HepG2 (cell line): ENCODE results near the gene OGFOD3. TPM values are rescaled to one million over a fixed set of nuclear protein-coding genes. Genes with fewer than 3 reads are reported as not detected.

ENCODE experiments used
- ATAC-seq: fragments of 200-7000 bp; cut with Tn5 transposase; 3 replicates; pipeline ENCODE4 v1.9.1; 2020; ENCODE audit warnings: mild to moderate bottlenecking, moderate library complexity
- BruUV-seq: library from RNA; stranded (reverse); fragments of 400-500 nt; replicated peaks from 2 replicates; lab custom pipeline; 2021; lab: Mats Ljungman, UMichigan
- CTCF ChIA-PET: fragments of 300-600 bp; formaldehyde crosslinking; extraction: SDS; loops from one replicate; lab custom pipeline; 2021; ENCODE audit warnings: low total read pairs, inconsistent platforms, low intra/inter-chr PET ratio; lab: Yijun Ruan, JAX
- POLR2A ChIA-PET: fragments of 350-600 bp; sonication (Branson Sonifier 250); formaldehyde crosslinking; loops from one replicate; lab custom pipeline; 2020; ENCODE audit warnings: antibody characterized with exemption, inconsistent platforms; lab: Yijun Ruan, JAX
- DNase-seq: peaks from one replicate; pipeline ENCODE4 v3.0.0-alpha.2; 2015; ENCODE audit warnings: low spot score
- FAIRE-seq: peaks from 3 replicates; lab custom pipeline; 2011; peaks lifted over from hg19 to GRCh38; lab: Jason Lieb, UNC
- H2AFZ ChIP-seq: one replicate; pipeline ENCODE4 v1.6.1; 2011; ENCODE audit warnings: low read length, inconsistent platforms
- H3K27ac ChIP-seq: fragments of 300-600 bp; 3 replicates; pipeline ENCODE4 v1.8.0; 2011; ENCODE audit warnings: mixed run types, mild to moderate bottlenecking, mixed read lengths, low read length, inconsistent platforms; ENCODE audit not compliant: insufficient read depth; ENCODE audit errors: extremely low read length
- H3K27me3 ChIP-seq, 2 experiments: fragments of 200-600 bp in 1 of 2; 2 replicates in 1 of 2; 3 replicates in 1 of 2; pipeline versions ENCODE4 v1.6.0 to v1.8.0; 2011; ENCODE audit warnings: low read length in 2 of 2, mild to moderate bottlenecking in 2 of 2, moderate library complexity in 2 of 2, inconsistent platforms in 1 of 2; ENCODE audit not compliant: insufficient read depth in 2 of 2, control insufficient read depth in 1 of 2
- H3K36me3 ChIP-seq, 2 experiments: fragments of 200-600 bp in 1 of 2; replicated peaks in 1 of 2; 2 replicates in 1 of 2; 3 replicates in 1 of 2; pipeline versions ENCODE4 v1.5.1 to v1.8.0; 2011; ENCODE audit warnings: low read length in 2 of 2, inconsistent platforms in 1 of 2; ENCODE audit not compliant: insufficient read depth in 2 of 2, control insufficient read depth in 1 of 2
- H3K4me1 ChIP-seq: 2 replicates; pipeline ENCODE4 v1.5.1; 2012; ENCODE audit warnings: low read length, inconsistent platforms; ENCODE audit not compliant: insufficient read depth
- H3K4me2 ChIP-seq: 2 replicates; pipeline ENCODE4 v1.6.0; 2011; ENCODE audit warnings: low read depth, low read length, inconsistent platforms
- H3K4me3 ChIP-seq, 3 experiments: fragments of 200-600 bp in 1 of 3; sonication (generic), shearing (Covaris generic) in 1 of 3; replicated peaks in 1 of 3; 2 replicates each; pipeline ENCODE4 v1.5.1; 2011 to 2016; ENCODE audit warnings: low read length in 3 of 3, inconsistent platforms in 2 of 3, low read depth in 2 of 3, mild to moderate bottlenecking in 2 of 3, control low read depth in 1 of 3, mixed read lengths in 1 of 3; ENCODE audit not compliant: insufficient read depth in 1 of 3
- H3K79me2 ChIP-seq: one replicate; pipeline ENCODE4 v1.6.1; 2011; ENCODE audit warnings: low read length, inconsistent platforms; ENCODE audit not compliant: insufficient read depth
- H3K9ac ChIP-seq: 2 replicates; pipeline ENCODE4 v1.6.0; 2011; ENCODE audit warnings: mild to moderate bottlenecking, low read depth, low read length, inconsistent platforms; ENCODE audit not compliant: insufficient read depth
- H3K9me3 ChIP-seq: 2 replicates; pipeline ENCODE4 v1.5.1; 2012; ENCODE audit warnings: mild to moderate bottlenecking, low read length
- H4K20me1 ChIP-seq: 2 replicates; pipeline ENCODE4 v1.6.0; 2011; ENCODE audit warnings: inconsistent platforms, mild to moderate bottlenecking, low read length, moderate library complexity; ENCODE audit not compliant: insufficient read depth
- ATF1 ChIP-seq: IDR thresholded peaks from 2 replicates; pipeline ENCODE4 v1.6.1; 2016; ENCODE audit warnings: mild to moderate bottlenecking, control low read depth
- BCL6 ChIP-seq: IDR thresholded peaks from 2 replicates; pipeline ENCODE4 v1.6.1; 2016; ENCODE audit warnings: missing genetic modification reagents, missing compliant biosample characterization
- CEBPB ChIP-seq: IDR thresholded peaks from 2 replicates; pipeline ENCODE4 v1.6.1; 2011; ENCODE audit warnings: low read depth, low read length, improper control_type of control experiment, borderline replicate concordance
- HOXA5 ChIP-seq: sonication (generic); formaldehyde crosslinking; IDR thresholded peaks from 2 replicates; pipeline ENCODE4 v1.4.0; 2020; ENCODE audit warnings: missing genetic modification reagents
- KDM4B ChIP-seq: sonication (generic); formaldehyde crosslinking; IDR thresholded peaks from 2 replicates; pipeline ENCODE4 v1.4.0; 2020; ENCODE audit warnings: missing genetic modification reagents
- NFATC3 ChIP-seq: sonication (generic); formaldehyde crosslinking; IDR thresholded peaks from 2 replicates; pipeline ENCODE4 v1.5.1; 2020; ENCODE audit warnings: mild to moderate bottlenecking, missing genetic modification reagents
- NPAS2 ChIP-seq: sonication (generic); formaldehyde crosslinking; IDR thresholded peaks from 2 replicates; pipeline ENCODE4 v1.8.0; 2022; ENCODE audit warnings: mild to moderate bottlenecking, missing genetic modification reagents, borderline replicate concordance
- TAF15 ChIP-seq: fragments of 200-400 bp; formaldehyde crosslinking; IDR thresholded peaks from one replicate; pipeline ENCODE4 v1.6.1; 2018; ENCODE audit warnings: mild to moderate bottlenecking, low read depth, low read length; ENCODE audit not compliant: poor library complexity, severe bottlenecking
- ZBTB3 ChIP-seq: sonication (generic); formaldehyde crosslinking; IDR thresholded peaks from 2 replicates; pipeline ENCODE4 v1.4.0; 2020; ENCODE audit warnings: low read depth, mild to moderate bottlenecking, moderate library complexity, missing genetic modification reagents, borderline replicate concordance
- ZFYVE20 ChIP-seq: sonication (generic); formaldehyde crosslinking; IDR thresholded peaks from 2 replicates; pipeline ENCODE4 v1.8.0; 2023; ENCODE audit warnings: low read depth, mild to moderate bottlenecking, moderate library complexity, missing genetic modification reagents, borderline replicate concordance
- ZMYM2 ChIP-seq: sonication (generic); formaldehyde crosslinking; IDR thresholded peaks from 2 replicates; pipeline ENCODE4 v1.8.0; 2022; ENCODE audit warnings: mild to moderate bottlenecking, missing genetic modification reagents
- ZNF101 ChIP-seq: sonication (generic); formaldehyde crosslinking; IDR thresholded peaks from 2 replicates; pipeline ENCODE4 v1.4.0; 2020; ENCODE audit warnings: mild to moderate bottlenecking, low read depth, missing genetic modification reagents, borderline replicate concordance
- ZNF224 ChIP-seq: sonication (generic); formaldehyde crosslinking; IDR thresholded peaks from 2 replicates; pipeline ENCODE4 v1.5.0; 2020; ENCODE audit warnings: mild to moderate bottlenecking, missing genetic modification reagents
- ZNF317 ChIP-seq: sonication (generic); formaldehyde crosslinking; IDR thresholded peaks from 2 replicates; pipeline ENCODE4 v1.5.0; 2020; ENCODE audit warnings: mild to moderate bottlenecking, missing genetic modification reagents
- ZNF343 ChIP-seq: sonication (generic); formaldehyde crosslinking; IDR thresholded peaks from 2 replicates; pipeline ENCODE4 v1.4.0; 2020; ENCODE audit warnings: mild to moderate bottlenecking, missing genetic modification reagents
- ZNF569 ChIP-seq: sonication (generic); formaldehyde crosslinking; IDR thresholded peaks from 2 replicates; pipeline ENCODE4 v1.5.0; 2020; ENCODE audit warnings: mild to moderate bottlenecking, missing genetic modification reagents, moderate library complexity, borderline replicate concordance
- ZNF768 ChIP-seq: sonication (generic); formaldehyde crosslinking; IDR thresholded peaks from 2 replicates; pipeline ENCODE4 v1.4.0; 2020; ENCODE audit warnings: missing genetic modification reagents
- ZNF790 ChIP-seq: sonication (generic); formaldehyde crosslinking; IDR thresholded peaks from 2 replicates; pipeline ENCODE4 v1.8.0; 2022; ENCODE audit warnings: missing genetic modification reagents, mild to moderate bottlenecking, borderline replicate concordance
- WGBS: methylation state at CpG from one replicate; pipeline ENCODE4 v1.1.6; 2017; ENCODE audit warnings: low lambda C conversion rate; 5-methylcytosine and 5-hydroxymethylcytosine counted together
- in situ Hi-C: cut with HindIII; loops from 2 replicates; pipeline ENCODE4 v1.10.0; 2017; ENCODE audit warnings: low pct_unique_long_range_greater_than_20kb; ENCODE audit not compliant: extremely low pct_ligation_motif_present
- intact Hi-C: fragments of 100-400 bp; cut with micrococcal nuclease; formaldehyde crosslinking; loops from one replicate; pipeline ENCODE4 v1.10.0; 2022; ENCODE audit not compliant: unreplicated experiment
- polyA plus RNA-seq, 8 experiments: library from polyadenylated mRNA; depleted of rRNA in 3 of 8; stranded (reverse) in 7 of 8; unstranded in 1 of 8; fragments of >200 nt; fragmentation: Illumina TruSeq in 4 of 8; extraction: Trizol in 4 of 8; gene quantifications; 2 replicates each; pipeline versions ENCODE4 v1.2.1 to v1.2.3, GENCODE V29; 2011 to 2016; ENCODE audit warnings: low read depth in 4 of 8, missing spikeins in 1 of 8, mixed read lengths in 1 of 8; ENCODE audit not compliant: insufficient read depth in 1 of 8
- total RNA-seq, 5 experiments: library from RNA; depleted of rRNA; stranded (reverse); fragments of >200 nt; fragmentation: Illumina TruSeq; extraction: Trizol; gene quantifications; 2 replicates each; pipeline ENCODE4 v1.2.3, GENCODE V29; 2016; ENCODE audit warnings: low read depth in 1 of 5
- TF ChIP-seq, protein P1 (sequence below): sonication (generic); formaldehyde crosslinking; IDR thresholded peaks from 2 replicates; pipeline ENCODE4 v1.8.1; 2023; ENCODE audit warnings: mild to moderate bottlenecking, missing genetic modification reagents, borderline replicate concordance
- TF ChIP-seq, protein P2 (sequence below): sonication (generic); formaldehyde crosslinking; IDR thresholded peaks from 2 replicates; pipeline ENCODE4 v1.4.0; 2020; ENCODE audit warnings: missing genetic modification reagents

Gene OGFOD3
- total and polyA plus RNA-seq, 2 of the 13 experiments (the other 11 are each of a cell fraction or from before 2014, with no cell fraction given) = 40.0 to 42.1 TPM

DNA sequence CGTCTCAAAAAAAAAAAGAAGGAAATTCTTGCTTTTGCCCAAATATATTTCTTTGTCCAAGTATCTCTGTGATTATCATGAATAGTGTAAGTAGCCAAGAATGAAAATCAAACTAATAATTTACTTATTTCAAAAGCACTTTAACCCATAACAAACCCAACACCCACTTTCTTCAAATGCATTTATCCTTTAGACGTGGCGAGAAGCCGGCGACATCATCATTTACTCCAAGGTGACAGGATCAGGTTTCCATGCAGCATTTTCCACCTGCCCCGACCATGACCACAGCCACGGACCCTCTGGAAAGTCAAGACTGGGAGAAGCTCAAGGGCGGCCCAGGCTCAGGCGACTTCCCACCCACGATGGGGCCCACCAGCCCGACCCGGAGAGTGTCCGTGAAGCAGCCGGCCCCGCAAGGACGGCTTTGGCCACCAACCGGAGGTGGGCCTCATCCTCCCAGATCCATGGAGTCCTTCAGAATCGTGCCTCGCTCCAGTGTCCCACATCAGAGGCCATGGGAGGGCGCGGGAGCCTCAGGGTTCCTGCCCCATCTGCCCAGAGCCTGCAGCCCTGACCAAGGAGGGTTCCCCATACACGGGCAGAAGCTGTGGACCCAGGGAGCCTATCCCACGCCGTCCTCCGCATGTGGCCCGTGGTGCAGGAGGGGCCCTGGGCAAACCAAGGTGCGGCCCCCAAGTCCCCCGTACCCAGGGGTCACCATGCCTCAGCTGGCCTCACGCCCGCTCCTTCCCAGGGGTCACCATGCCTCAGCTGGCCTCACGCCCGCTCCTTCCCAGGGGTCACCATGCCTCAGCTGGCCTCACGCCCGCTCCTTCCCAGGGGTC lies 28.1 kb downstream of the OGFOD3 start (continued):
- TF ChIP-seq ZNF343 (CRISPR knock-in tag) = no peak
- no peak for TF ChIP-seq HOXA5 (CRISPR knock-in tag)
- no peak for TF ChIP-seq KDM4B (CRISPR knock-in tag)
- no peak for TF ChIP-seq TAF15
- TF ChIP-seq ZNF768 (CRISPR knock-in tag) = 0 out of 2 replicates have a peak, but pooled peaks have one; percentile 5
- TF ChIP-seq, all 625 proteins: peak for 3

DNA sequence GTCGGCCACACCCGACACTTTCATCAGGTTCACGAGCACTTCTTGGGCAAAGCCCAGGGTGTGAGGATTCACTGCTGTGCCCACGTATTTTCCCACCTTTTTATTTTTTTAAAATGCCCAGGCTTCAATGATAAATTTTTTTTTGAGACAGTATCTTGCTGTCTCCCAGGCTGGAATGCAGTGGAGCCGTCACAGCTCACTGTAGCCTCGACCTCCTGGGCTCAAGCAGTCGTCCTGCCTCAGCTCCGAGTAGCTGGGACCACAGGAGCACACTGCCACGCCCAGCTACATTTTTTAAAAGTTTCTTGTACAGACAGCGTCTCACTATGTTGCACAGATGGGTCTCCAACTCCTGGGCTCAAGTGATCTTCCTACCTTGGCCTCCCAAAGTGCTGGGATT lies 29.0 kb downstream of the OGFOD3 start:
- H3K36me3 ChIP-seq = peaks cover 6 to 17% of the 10 kb centered on the region in 2 experiments; a peak in 4 of 5 replicates
- CTCF ChIA-PET = no interaction called here
- 90% methylated on average over 10 of the region's 10 CpGs for WGBS
- no peak for FAIRE-seq
- no peak overlapping the region for H3K27ac ChIP-seq
- no peak overlapping the region for H3K4me2 ChIP-seq
- H3K9ac ChIP-seq = no peak overlapping the region
- POLR2A ChIA-PET = no interaction called here
- peaks cover 8 to 23% of the 10 kb centered on the region in 2 experiments; a peak in 3 of 5 replicates for H3K27me3 ChIP-seq
- peaks cover 23% of the 10 kb centered on the region for H3K4me1 ChIP-seq
- no peak for ATAC-seq
- no peak overlapping the region for H3K4me3 ChIP-seq
- in situ Hi-C loops = loop anchor here (5.0 kb wide), 1 partner anchor 37 kb away; no protein-coding TSS in a partner anchor
- H3K79me2 ChIP-seq = no peaks in the 10 kb centered on the region
- H3K9me3 ChIP-seq = no peaks in the 10 kb centered on the region
- intact Hi-C loops = loop anchor here (5.0 kb wide), 1 partner anchor 37 kb away; no protein-coding TSS in a partner anchor
- BruUV-seq = no TSS peak
- DNase-seq = no peak
- H2AFZ ChIP-seq = no peak overlapping the region
- no peaks in the 10 kb centered on the region for H4K20me1 ChIP-seq
- TF ChIP-seq CEBPB = no peak
- no peak for TF ChIP-seq ZFYVE20
- no peak for TF ChIP-seq ZMYM2 (CRISPR knock-in tag)
- no peak for TF ChIP-seq NFATC3 (CRISPR knock-in tag)
- no peak for TF ChIP-seq ZNF224 (CRISPR knock-in tag)
- TF ChIP-seq ZBTB3 (CRISPR knock-in tag) = no peak
- TF ChIP-seq ZNF569 (CRISPR knock-in tag) = no peak
- no peak for TF ChIP-seq ATF1 (CRISPR knock-in tag)
- no peak for TF ChIP-seq ZNF790
- TF ChIP-seq ZNF317 (CRISPR knock-in tag) = no peak
- no peak for TF ChIP-seq BCL6 (CRISPR knock-in tag)
- TF ChIP-seq NPAS2 (CRISPR knock-in tag) = no peak
- no peak for TF ChIP-seq ZNF101
- TF ChIP-seq, protein P1, sequence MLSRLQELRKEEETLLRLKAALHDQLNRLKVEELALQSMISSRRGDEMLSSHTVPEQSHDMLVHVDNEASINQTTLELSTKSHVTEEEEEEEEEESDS (CRISPR knock-in tag) = no peak
- TF ChIP-seq, protein P2, sequence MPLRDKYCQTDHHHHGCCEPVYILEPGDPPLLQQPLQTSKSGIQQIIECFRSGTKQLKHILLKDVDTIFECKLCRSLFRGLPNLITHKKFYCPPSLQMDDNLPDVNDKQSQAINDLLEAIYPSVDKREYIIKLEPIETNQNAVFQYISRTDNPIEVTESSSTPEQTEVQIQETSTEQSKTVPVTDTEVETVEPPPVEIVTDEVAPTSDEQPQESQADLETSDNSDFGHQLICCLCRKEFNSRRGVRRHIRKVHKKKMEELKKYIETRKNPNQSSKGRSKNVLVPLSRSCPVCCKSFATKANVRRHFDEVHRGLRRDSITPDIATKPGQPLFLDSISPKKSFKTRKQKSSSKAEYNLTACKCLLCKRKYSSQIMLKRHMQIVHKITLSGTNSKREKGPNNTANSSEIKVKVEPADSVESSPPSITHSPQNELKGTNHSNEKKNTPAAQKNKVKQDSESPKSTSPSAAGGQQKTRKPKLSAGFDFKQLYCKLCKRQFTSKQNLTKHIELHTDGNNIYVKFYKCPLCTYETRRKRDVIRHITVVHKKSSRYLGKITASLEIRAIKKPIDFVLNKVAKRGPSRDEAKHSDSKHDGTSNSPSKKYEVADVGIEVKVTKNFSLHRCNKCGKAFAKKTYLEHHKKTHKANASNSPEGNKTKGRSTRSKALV (CRISPR knock-in tag) = no peak
